HG03060 (cell line): ENCODE results near the gene C1QTNF7.

Source experiments
- ATAC-seq: cut with Tn5 transposase; IDR thresholded peaks from one replicate; pipeline ENCODE4 v1.9.1; 2021; ENCODE audit warnings: low read depth, moderate number of reproducible peaks; ENCODE audit not compliant: unreplicated experiment

Gene C1QTNF7

DNA sequence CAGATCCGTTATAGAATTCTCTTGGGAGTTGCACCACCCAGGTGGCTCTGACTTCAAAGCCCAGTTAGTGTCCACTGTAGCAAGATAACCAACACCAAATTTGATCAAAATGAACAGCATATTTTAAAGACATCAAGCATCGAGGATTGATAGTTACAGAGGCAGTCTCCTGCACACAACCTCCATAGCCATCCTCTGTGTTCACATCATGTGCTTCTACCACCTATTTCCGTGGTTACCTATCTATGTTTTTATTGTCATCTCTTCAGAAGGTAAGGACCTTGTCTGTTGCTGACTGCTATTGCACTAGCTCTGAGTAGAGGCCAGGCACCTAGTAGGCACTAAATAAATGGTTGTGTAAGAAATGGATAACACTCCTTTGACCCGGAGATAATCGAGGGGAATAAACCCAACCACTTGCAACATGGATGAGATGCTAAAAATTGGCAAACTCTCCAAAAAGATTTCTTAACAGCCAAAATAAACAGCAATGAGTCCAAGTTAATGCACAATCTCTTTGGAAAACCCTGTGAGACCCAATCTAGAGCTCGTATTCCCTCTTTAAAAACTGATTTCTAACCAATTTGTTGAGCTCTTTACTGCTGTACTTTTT lies 14.7 kb upstream of the C1QTNF7 start:
- ATAC-seq: no peak

GRCh38 chr4:15413623-15414019 lies 14.2 kb upstream of the C1QTNF7 start:
- ATAC-seq: no peak

DNA sequence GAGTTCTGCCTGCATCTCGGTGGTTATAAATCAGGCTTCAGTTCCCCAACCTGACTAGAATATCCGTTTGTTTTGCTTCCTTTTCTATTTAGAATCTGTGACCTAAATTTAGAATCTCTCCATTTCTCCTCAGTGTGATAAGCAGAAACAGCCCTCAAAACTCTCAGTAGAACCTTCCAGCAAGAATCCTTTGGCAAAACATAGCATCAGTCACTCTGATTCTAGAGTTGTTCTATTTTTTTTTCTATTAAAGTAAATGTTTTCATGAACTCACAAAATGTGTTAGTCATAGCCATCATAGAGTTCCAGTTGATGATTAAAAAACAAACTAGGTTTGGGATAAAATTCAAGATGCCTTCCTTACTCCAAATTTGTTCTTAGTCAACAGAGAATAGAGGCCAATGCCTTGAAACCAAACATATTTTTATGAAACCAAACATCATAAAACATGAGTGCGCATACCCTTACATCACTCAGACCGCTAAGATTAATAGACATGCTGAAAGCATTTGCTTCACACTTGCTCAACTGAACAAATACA lies 13.2 kb upstream of the C1QTNF7 start:
- ATAC-seq: no peak

GRCh38 chr4:15416357-15417232 lies 11.2 kb upstream of the C1QTNF7 start:
- ATAC-seq: no peak

DNA sequence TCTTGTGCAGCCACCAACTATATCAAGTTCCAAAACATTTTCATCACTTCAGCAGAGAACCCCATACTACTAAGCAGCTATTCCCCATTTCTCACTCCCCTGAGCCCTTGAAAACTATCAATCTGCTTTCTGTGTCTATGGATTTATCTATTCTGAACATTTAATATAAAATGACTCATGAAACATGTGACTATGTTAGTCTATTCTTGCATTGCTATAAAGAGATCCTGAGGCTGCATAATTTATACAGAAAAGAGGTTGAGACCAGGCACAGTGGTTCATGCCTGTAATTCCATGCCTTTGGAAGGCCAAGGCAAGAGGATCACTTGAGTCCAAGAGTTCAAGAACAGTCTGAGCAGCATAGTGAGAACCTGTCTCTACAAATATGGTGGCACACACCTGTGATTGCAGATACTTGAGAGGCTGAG lies 10.6 kb upstream of the C1QTNF7 start:
- ATAC-seq: no peak

DNA sequence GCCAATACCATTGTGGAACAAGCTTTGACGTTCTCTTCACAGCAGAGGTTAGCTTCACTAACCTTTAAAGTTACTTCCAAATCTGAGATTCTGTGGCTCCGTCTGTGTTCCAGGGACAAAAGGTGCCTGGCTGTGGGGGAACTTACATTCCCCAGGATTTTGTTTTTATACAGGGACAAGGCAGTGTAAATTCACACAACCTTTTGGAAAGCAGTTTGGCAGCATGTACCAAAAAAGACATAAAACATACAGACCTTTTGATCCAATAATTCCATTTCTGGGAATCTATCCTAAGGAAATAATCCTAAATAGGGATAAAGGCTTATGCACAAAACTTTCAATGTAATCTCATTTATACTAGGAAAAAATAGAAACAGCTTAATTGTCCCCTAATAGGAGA lies 8.9 kb upstream of the C1QTNF7 start:
- ATAC-seq: no peak

- no peak for ATAC-seq
Measured at GRCh38 chr4:15420642-15421041, 7.2 kb upstream of the C1QTNF7 start.

GRCh38 chr4:15423285-15423711 lies 4.5 kb upstream of the C1QTNF7 start:
- no peak for ATAC-seq

DNA sequence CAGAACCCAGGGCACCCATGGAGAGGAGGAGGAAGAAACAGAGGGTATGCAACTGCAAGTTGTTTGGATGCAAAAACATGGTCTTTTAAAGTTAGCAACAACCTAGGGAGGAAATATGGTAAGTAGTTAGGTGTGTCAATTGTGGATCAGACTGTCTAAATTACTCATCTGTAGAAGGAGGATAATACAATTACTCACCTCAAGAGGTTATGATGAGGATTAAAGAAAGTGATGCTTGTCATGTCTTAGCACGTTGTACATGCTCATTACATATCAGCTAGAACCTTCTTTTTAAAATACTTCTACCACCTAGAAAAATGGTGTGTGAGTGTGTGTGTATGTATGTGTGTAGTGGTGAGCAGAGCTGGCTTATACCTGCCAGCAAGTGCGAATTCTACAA lies 2.3 kb upstream of the C1QTNF7 start:
- no peak for ATAC-seq

DNA sequence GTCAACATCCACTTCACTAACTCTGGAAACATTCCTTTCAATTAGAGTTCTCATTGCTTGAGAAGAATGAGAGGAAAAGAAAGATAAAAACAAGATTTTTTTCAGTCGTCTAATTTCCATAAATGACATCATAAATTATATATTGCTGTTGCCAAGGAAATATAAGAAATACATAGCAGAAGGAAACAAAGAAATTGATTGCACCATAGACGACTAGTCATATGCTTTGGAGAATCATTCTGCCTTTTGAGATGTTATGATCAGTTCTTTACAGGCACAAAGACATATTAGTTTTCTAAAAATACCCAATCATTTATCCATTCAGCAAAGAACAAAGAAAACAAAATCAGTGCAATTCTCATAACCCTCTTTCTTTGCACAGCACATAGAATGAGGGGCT lies 672 bp upstream of the C1QTNF7 start:
- ATAC-seq: no peak

- no peak for ATAC-seq
Measured at GRCh38 chr4:15428611-15429010, 778 bp downstream of the C1QTNF7 start.

GRCh38 chr4:15434091-15434490 lies 6.3 kb downstream of the C1QTNF7 start:
- no peak for ATAC-seq

DNA sequence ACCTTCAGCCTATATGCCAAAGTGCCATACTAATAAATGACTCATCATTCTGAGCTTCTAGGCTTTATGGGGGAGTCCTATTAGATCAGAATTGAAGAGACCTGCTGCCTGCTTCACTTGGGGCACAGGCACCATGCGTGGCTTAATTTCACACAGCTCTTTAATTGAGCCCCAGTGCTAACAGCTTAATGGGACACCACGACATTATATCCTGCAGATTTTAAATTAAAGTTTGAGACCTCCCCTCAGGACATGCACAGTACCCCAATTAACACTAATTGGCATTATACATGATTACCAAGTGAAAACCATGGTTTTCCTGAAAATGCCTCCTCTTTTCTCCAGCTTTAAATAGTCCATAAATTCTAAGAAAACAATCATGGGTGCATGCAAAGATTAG lies 6.8 kb downstream of the C1QTNF7 start:
- ATAC-seq: no peak

DNA sequence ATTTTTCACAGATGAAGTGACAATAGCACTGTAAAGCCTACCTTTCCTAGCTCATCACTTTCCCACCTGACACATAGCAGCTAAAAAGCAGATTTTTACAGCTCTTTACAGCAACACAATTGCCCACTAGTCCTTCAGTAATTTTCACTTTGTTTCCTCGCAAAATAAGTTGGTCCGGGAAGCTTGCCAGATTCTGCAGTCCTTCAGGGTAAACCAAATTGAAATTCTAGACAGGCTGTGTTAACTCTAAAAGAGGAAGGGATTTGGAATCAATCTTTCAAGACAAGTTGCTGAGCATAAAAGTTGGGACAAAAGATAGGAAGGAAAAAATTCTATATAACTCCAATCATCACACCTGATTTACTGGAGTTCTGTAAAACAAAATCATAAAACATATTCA lies 8.7 kb downstream of the C1QTNF7 start:
- ATAC-seq: no peak

- no peak for ATAC-seq
Measured at GRCh38 chr4:15438939-15439524, 11.2 kb downstream of the C1QTNF7 start.

GRCh38 chr4:15443371-15444160 lies 15.7 kb downstream of the C1QTNF7 start:
- no peak for ATAC-seq

- no peak for ATAC-seq
Measured at GRCh38 chr4:15444276-15444675, 16.4 kb downstream of the C1QTNF7 start.

DNA sequence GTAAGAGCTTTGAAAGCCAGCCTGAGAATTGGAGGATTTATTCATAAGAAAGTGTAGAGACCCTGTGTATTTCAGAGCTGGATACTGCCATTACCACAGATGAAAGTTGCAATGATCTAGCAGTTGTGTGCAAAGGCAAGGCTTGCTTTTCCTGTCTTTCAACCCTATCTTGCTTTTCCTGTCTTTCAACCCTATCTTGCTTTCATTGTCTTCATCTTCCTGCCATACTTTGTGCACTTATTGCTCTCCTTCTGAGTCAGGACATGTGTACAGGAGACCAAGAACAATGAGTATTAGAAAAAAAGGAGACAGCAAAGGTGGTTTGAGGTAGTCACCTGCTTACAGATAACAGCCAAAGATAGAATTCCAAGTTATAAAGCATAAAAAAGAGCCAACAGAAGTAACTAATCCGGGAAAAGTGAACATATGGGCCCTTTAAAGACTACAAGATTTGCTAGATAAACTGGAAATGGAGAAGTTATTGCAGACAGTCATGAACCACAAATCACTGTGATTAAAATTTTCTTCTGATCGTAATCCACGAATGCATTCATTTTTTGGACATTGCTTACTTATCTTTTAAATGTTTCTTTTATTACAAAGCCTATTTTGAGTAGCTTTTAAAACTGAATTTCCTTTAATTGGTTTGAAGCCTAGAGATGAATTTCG lies 17.2 kb downstream of the C1QTNF7 start:
- no peak for ATAC-seq

DNA sequence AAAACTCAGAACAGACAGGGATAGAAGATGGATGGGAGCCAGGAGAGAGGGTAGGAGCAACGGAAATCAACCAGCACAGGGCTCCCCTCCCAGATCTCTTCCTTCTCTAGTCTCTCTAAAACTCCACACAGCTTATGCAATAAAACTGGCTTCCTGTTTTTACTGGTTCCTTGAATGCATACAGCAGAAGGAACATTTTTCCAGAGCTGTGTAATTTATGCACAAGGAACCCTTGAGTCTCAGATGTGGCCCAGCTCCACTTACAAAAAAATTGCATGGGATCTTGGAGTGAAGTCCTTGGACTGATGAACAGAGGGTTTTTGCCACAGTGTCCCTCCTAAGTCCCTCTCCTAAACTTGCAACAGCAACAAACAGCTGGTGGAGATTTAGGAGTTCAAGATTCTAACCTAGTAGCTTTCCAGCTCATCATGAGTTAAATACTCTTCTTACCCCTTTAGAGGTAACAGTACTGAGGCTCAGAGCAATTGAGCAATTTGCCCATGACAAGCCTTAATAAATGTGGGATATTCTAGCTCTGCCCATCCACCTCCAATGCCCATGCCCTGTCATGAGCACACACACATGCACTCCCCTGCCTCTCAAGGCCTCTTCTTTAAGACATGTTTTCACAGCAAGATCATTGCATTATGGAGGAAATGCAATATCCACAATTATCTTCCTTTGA lies 23.5 kb downstream of the C1QTNF7 start:
- no peak for ATAC-seq
